ENCODE results near the gene FBLL1. TPM values are rescaled to one million over a fixed set of nuclear protein-coding genes. Genes with fewer than 3 reads are reported as not detected.

The FBLL1 gene
- total and polyA plus RNA-seq, 2 of the 8 experiments (the other 6 are each of a cell fraction or from before 2014, with no cell fraction given) = 8.3 to 30.9 TPM

DNA sequence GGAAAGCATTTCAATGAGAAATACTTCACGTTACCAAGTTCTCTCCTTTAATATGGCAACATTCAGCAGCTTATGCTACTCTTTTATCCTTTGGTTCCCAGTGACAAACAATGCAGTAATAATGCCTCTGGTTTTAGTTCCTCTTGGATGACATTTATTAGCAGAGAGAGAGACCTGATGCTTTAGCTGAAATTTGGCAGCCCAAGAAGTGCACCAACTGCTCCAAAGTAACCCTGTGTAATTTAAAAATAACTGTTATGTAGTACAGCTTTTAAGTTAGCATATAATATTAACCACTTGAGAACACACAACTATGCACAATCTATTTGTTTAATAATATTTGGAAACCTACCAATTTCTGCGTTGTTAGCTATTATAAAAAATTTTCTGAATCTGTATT is 28.3 kb downstream of the FBLL1 start:
- Histone ChIP-seq H4K8ac (ENCODE audit: extremely low read depth, insufficient read depth, low read length) (no peak overlapping the region), H3K9ac (replicated peaks in 1 of 4; ENCODE audit: extremely low read depth in 1 of 4, low read depth in 3 of 4, low read length in 3 of 4) (no peak overlapping the region), H2BK5ac (ENCODE audit: low read depth, low read length) (no peak overlapping the region), H3K23ac (ENCODE audit: insufficient read length) (no peak overlapping the region), H3K27me3 (replicated peaks in 1 of 4; ENCODE audit: control insufficient read depth in 3 of 4, extremely low read depth in 1 of 4, insufficient read depth in 3 of 4, low read length in 3 of 4) (no peaks in the 10 kb centered on the region), H3K36me3 (ENCODE audit: control insufficient read depth in 2 of 4, insufficient read depth in 4 of 4, low read length in 3 of 4) (peaks cover 7 to 89% (median 45%) of the 10 kb centered on the region in 4 experiments), H3K9me3 (ENCODE audit: insufficient read depth in 2 of 2, low read depth in 1 of 2, low read length in 1 of 2) (no peaks in the 10 kb centered on the region), H3K14ac (ENCODE audit: insufficient read length) (no peak overlapping the region), H3K4me3 (ENCODE audit: extremely low read depth in 1 of 4, insufficient read depth in 2 of 4, low read depth in 3 of 4, low read length in 4 of 4) (no peak overlapping the region), H4K91ac (replicated peaks; ENCODE audit: insufficient read length, low read length) (no peak overlapping the region), H3K4me2 (ENCODE audit: insufficient read depth in 1 of 2, low read depth in 2 of 2, low read length in 2 of 2) (no peak overlapping the region), H2AFZ (ENCODE audit: low read length) (no peak overlapping the region), H4K5ac (ENCODE audit: insufficient read length, low read depth, low read length) (no peak overlapping the region), H2BK20ac (ENCODE audit: low read length) (no peak overlapping the region), H3K56ac (replicated peaks; ENCODE audit: insufficient read length, low read depth, low read length) (no peak overlapping the region), H3K79me1 (ENCODE audit: low read depth, low read length) (peaks cover 2% of the 10 kb centered on the region; the same call in 1 of the 2 replicates), H3K79me2 (ENCODE audit: control insufficient read depth in 1 of 2, insufficient read depth in 2 of 2, low read length in 2 of 2) (peaks cover 0 to 14% of the 10 kb centered on the region in 2 experiments; a peak in 2 of 4 replicates), H4K20me1 (replicated peaks in 1 of 2; ENCODE audit: control insufficient read depth in 1 of 2, insufficient read depth in 2 of 2, low read length in 2 of 2) (peaks cover 0 to 5% of the 10 kb centered on the region in 2 experiments), H2BK120ac (replicated peaks; ENCODE audit: low read depth, low read length) (no peak overlapping the region), H3K4ac (replicated peaks; ENCODE audit: insufficient read length, low read depth, low read length) (no peak overlapping the region), H2BK12ac (ENCODE audit: low read depth, low read length) (no peak overlapping the region), H2BK15ac (ENCODE audit: low read length) (no peak overlapping the region), H2AK5ac (ENCODE audit: low read depth, low read length) (no peak overlapping the region), H3K23me2 (ENCODE audit: low read depth, low read length) (no peaks in the 10 kb centered on the region), H3K4me1 (replicated peaks in 1 of 4; ENCODE audit: control insufficient read depth in 3 of 4, insufficient read depth in 4 of 4, low read length in 3 of 4) (no peaks in the 10 kb centered on the region), H3K18ac (ENCODE audit: extremely low read depth, low read length) (no peak overlapping the region), H3K27ac (ENCODE audit: low read depth, low read length) (no peak overlapping the region)
- WGBS, 2 experiments (ENCODE audit: extremely low coverage in 1 of 2, insufficient coverage in 1 of 2, insufficient read length in 1 of 2, insufficient replicate concordance in 2 of 2, low coverage in 1 of 2, low lambda C conversion rate in 2 of 2, missing lambda C conversion rate in 1 of 2) = 95% methylated on average over 2 of the region's 2 CpGs; no CpG with 5 or more reads in 1 of the 2 experiments
- no peak for DNase-seq (ENCODE audit: low read depth in 1 of 2, low spot score in 2 of 2)
- ChIA-PET CTCF (ENCODE audit: partially characterized antibody) (interaction anchor here (0.5 to 1.4 kb wide), 2 partner anchors 25 to 33 kb away, joined by 3 read pairs; no protein-coding TSS in a partner anchor), POLR2A (ENCODE audit: partially characterized antibody) (interaction anchor here (0.7 to 0.8 kb wide), 2 partner anchors 10 to 132 kb away, joined by 3 read pairs; no protein-coding TSS in a partner anchor)
- FAIRE-seq = no peak
- TF ChIP-seq TAF7 (optimal IDR thresholded peaks at IDR 0.05; ENCODE audit: borderline replicate concordance, low read depth, low read length) = no peak
- TF ChIP-seq POU5F1 (IDR thresholded peaks at IDR 0.05; ENCODE audit: low read depth, low read length) = no peak
- TF ChIP-seq RNF2 (IDR thresholded peaks at IDR 0.05; ENCODE audit: borderline replicate concordance, low read depth, low read length, missing control alignments, poor library complexity, severe bottlenecking) = no peak
- no peak for TF ChIP-seq SAP30 (IDR thresholded peaks at IDR 0.05; ENCODE audit: insufficient read depth, insufficient replicate concordance, low read length)
- no peak for TF ChIP-seq CHD2 (IDR thresholded peaks at IDR 0.05; ENCODE audit: low read length)
- no peak for TF ChIP-seq CBX8 (IDR thresholded peaks at IDR 0.05; ENCODE audit: borderline replicate concordance, low read depth, low read length)
- TF ChIP-seq RBBP5 (IDR thresholded peaks at IDR 0.05; ENCODE audit: borderline replicate concordance, low read depth, low read length) = no peak
- no peak for TF ChIP-seq POLR2AphosphoS5 (IDR thresholded peaks at IDR 0.05; ENCODE audit: low read depth, low read length)
- TF ChIP-seq YY1 (IDR thresholded peaks at IDR 0.05; ENCODE audit: low read depth, low read length) = no peak
- TF ChIP-seq NANOG (IDR thresholded peaks at IDR 0.05; ENCODE audit: insufficient read depth, low read depth, low read length, poor library complexity, severe bottlenecking) = no peak
- no peak for TF ChIP-seq FOSL1 (IDR thresholded peaks at IDR 0.05; ENCODE audit: insufficient read depth, low read depth, low read length)
- no peak for TF ChIP-seq KDM4A (IDR thresholded peaks at IDR 0.05; ENCODE audit: low read depth, low read length, severe bottlenecking)
- TF ChIP-seq CTBP2 (IDR thresholded peaks at IDR 0.05; ENCODE audit: borderline replicate concordance, insufficient read depth, insufficient read length, low read length) = no peak
